AG04449 (cell line): ENCODE measurements around the gene GREB1.

Experiments
- CTCF ChIA-PET: fragments of 350-600 bp; formaldehyde crosslinking; extraction: SDS; loops from one replicate; lab custom pipeline; 2021; ENCODE audit warnings: antibody characterized with exemption; lab: Yijun Ruan, JAX
- POLR2A ChIA-PET: fragments of 400-600, 350-600 bp; formaldehyde crosslinking; extraction: SDS; loops from one replicate; lab custom pipeline; 2020; ENCODE audit warnings: antibody characterized with exemption, inconsistent platforms; lab: Yijun Ruan, JAX
- DNase-seq: peaks from one replicate; pipeline ENCODE4 v3.0.0-alpha.2; 2010; ENCODE audit warnings: low read depth, low spot score
- H3K4me3 ChIP-seq: 2 replicates; pipeline ENCODE4 v1.5.1; 2011; ENCODE audit warnings: low read depth, mild to moderate bottlenecking, control low read depth, low read length
- TF ChIP-seq, protein P1 (sequence below): IDR thresholded peaks from one replicate; pipeline ENCODE4 v1.5.1; 2011; ENCODE audit warnings: mild to moderate bottlenecking, moderate library complexity, low read length, control low read depth, inconsistent platforms; ENCODE audit not compliant: insufficient read depth; ENCODE audit errors: missing control alignments

Gene GREB1

DNA sequence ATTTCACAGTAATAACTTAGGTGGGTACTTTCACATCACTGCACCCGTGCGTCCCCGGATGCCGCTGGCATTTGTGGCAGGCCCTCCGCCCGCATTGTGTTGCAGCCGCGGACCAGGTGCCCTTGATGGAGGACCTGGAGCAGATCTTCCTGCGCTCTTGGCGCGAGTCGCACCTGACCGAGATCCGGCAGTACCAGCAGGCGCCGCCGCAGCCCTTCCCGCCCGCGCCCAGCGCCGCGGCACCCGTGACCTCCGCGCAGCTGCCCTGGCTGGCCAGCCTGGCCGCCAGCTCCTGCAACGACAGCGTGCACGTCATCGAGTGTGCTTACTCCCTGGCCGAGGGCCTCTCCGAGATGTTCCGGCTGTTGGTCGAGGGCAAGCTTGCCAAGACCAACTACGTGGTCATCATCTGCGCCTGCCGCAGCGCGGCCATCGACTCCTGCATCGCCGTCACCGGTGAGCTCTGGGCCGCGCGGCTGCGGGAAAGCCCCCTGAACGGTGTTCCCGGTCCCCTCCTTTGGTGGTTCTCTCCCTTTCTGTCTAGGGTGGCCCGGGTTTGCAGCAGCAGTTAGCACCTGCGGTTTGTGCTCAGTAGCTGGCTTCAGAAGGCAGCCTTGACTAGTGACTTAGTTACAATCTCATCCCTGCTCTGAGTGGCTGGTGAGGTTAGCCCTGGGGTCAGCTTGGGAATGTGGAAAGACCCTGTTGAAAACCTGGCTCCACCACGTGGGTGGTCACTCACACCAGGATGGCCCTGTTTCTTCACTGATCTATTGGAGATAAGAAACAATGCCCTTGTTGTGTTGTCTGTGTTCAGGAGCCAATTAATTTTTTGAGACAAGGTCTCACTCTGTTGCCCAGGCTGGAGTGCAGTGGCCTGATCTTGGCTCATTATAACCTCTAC lies 59.1 kb downstream of the GREB1 start:
- TF ChIP-seq, protein P1, sequence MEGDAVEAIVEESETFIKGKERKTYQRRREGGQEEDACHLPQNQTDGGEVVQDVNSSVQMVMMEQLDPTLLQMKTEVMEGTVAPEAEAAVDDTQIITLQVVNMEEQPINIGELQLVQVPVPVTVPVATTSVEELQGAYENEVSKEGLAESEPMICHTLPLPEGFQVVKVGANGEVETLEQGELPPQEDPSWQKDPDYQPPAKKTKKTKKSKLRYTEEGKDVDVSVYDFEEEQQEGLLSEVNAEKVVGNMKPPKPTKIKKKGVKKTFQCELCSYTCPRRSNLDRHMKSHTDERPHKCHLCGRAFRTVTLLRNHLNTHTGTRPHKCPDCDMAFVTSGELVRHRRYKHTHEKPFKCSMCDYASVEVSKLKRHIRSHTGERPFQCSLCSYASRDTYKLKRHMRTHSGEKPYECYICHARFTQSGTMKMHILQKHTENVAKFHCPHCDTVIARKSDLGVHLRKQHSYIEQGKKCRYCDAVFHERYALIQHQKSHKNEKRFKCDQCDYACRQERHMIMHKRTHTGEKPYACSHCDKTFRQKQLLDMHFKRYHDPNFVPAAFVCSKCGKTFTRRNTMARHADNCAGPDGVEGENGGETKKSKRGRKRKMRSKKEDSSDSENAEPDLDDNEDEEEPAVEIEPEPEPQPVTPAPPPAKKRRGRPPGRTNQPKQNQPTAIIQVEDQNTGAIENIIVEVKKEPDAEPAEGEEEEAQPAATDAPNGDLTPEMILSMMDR, result no peak
- no peak overlapping the region for H3K4me3 ChIP-seq
- no peak for DNase-seq
- ChIA-PET POLR2A (no interaction called here), CTCF (interaction anchor here (5.7 kb wide), 1 partner anchor 10 kb away, joined by 47 read pairs; no protein-coding TSS in a partner anchor)

DNA sequence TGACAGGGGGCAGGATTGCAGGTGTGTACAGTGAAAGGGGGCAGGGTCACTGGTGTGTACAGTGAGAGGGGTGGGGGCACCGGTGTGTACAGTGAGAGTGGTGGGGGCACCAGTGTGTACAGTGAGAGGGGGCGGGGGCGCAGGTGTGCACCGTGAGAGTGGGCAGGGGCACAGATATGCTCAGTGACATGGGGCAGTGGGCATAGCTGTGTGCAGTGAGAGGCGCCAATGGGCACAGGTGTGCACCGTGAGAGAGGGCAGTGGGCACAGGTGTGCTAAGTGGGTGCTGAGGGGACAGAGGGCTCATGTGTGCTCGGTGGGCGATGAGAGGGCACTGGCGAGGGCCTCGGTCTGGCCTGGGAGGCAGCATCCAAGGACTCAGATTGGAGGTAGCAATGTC lies 63.0 kb downstream of the GREB1 start:
- POLR2A ChIA-PET, result no interaction called here
- no peak overlapping the region for H3K4me3 ChIP-seq
- TF ChIP-seq, protein P1, result no peak
- CTCF ChIA-PET, result interaction anchor here (1.7 kb wide), 1 partner anchor 14 kb away, joined by 6 read pairs; no protein-coding TSS in a partner anchor
- DNase-seq, result no peak

DNA sequence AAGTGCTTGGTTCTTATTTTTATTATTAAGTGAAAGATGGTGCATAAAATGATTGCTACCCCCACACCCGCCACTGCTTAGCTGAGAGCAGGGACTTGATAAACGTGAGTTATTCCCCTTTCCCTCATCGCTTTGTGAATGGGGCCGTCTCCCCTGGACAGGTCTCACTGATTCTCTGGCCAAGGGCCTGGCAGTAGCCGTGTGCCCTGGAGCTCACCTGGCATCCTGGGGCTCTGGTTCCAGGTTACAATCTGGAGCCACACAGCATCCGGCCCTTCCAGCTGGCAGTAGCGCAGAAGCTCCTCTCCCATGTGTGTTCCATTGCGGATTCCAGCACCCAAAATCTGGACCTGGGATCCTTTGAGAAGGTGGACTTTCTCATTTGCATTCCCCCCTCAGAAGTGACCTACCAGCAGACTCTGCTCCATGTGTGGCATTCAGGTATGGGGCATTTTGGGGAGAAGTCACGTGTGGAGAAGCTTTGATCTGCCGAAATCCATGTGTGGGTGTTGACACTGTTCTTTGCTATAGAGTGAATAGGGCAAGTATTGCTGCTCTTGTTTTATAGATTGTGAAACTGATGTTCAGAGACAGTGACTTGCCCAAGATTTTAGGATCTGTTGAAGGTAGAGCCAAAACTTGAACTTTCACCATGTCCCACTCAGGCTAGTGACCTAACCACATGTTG lies 63.8 kb downstream of the GREB1 start:
- H3K4me3 ChIP-seq, result no peak overlapping the region
- TF ChIP-seq, protein P1, result no peak
- CTCF ChIA-PET, result interaction anchor here (1.7 kb wide), 1 partner anchor 15 kb away, joined by 6 read pairs; no protein-coding TSS in a partner anchor
- DNase-seq, result no peak
- POLR2A ChIA-PET, result no interaction called here

DNA sequence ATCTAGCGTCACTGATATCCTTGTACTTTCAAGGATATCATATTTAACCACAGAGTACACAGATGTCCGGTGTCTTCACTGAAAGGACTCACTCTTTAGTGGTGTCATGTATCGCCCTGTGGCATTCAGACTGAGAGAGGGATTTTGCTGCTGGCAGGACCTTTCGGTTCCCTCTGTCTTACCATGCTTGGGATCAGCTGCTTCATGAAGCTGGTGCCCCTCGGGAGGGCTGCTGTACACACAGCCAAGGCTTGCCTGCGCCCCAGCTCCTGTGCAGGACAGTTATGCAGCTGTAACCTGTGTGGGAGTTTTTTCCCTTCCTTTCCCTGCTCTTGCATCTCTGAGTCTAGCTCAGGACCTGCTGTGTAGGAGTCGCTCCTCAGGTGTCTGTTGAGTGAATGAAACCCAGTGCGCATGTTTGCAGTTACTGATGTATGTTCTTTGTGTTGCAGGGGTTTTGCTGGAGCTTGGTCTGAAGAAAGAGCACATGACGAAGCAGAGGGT lies 64.4 kb downstream of the GREB1 start:
- TF ChIP-seq, protein P1, result no peak
- no peak overlapping the region for H3K4me3 ChIP-seq
- CTCF ChIA-PET, result interaction anchor here (1.7 kb wide), 1 partner anchor 15 kb away, joined by 6 read pairs; no protein-coding TSS in a partner anchor
- POLR2A ChIA-PET, result no interaction called here
- DNase-seq, result no peak

DNA sequence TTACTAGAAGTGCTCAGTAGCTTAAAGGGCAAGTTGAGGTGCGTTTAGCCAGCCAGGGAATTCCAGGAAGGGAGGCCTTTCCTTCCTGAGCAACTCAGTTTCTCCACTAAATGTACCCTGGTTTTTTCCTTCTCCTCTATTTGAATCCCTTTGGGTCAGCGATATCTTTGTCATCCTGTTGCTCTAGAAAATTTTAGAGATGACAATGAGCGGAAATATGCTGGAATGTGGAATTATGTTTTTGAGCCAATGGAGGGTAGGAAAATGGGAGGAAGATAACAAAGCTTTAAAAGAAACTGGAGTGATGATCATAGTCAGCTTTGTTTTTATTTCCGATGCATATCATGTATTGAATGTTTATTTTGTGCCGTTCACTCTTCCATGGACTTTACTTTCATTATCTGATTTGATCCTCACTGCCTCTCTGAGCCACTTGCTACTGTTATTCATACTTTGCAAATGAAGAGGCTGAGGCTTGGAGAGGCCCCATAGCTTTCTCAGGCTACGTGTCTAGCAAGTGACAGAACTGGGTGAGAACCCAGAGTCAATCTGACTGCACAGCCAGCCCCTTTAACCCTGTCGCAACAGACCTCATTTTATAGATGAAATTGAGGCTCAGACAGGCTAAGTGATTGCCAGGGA lies 68.8 kb downstream of the GREB1 start:
- H3K4me3 ChIP-seq, result no peak overlapping the region
- TF ChIP-seq, protein P1, result no peak
- CTCF ChIA-PET, result interaction anchor here (1.1 to 5.8 kb wide), 4 partner anchors 16 to 478 kb away, joined by 3 to 36 read pairs (median 4); no protein-coding TSS in a partner anchor
- DNase-seq, result no peak
- POLR2A ChIA-PET, result no interaction called here
